ENCODE results near the gene ZNF558. TPM values are rescaled to one million over a fixed set of nuclear protein-coding genes. Genes with fewer than 3 reads are reported as not detected.

ZNF558 gene
- total RNA-seq, 4 donors from 2014 or later = 27.2 to 66.8 (median 36.6) TPM

GRCh38 chr19:8866344-8866743 lies 34.2 kb upstream of the ZNF558 start:
- Histone ChIP-seq H3K9me3 (no peaks in the 10 kb centered on the region), H3K4me3 (no peak overlapping the region), H3K27me3 (no peaks in the 10 kb centered on the region), H3K36me3 (no peaks in the 10 kb centered on the region), H3K4me1 (no peaks in the 10 kb centered on the region), H3K27ac (no peak overlapping the region)
- DNase-seq (ENCODE audit: low spot score in 2 of 2) = no peak
- TF ChIP-seq, protein P1, sequence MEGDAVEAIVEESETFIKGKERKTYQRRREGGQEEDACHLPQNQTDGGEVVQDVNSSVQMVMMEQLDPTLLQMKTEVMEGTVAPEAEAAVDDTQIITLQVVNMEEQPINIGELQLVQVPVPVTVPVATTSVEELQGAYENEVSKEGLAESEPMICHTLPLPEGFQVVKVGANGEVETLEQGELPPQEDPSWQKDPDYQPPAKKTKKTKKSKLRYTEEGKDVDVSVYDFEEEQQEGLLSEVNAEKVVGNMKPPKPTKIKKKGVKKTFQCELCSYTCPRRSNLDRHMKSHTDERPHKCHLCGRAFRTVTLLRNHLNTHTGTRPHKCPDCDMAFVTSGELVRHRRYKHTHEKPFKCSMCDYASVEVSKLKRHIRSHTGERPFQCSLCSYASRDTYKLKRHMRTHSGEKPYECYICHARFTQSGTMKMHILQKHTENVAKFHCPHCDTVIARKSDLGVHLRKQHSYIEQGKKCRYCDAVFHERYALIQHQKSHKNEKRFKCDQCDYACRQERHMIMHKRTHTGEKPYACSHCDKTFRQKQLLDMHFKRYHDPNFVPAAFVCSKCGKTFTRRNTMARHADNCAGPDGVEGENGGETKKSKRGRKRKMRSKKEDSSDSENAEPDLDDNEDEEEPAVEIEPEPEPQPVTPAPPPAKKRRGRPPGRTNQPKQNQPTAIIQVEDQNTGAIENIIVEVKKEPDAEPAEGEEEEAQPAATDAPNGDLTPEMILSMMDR (IDR thresholded peaks at IDR 0.05) = no peak
- no peak for TF ChIP-seq POLR2A (IDR thresholded peaks at IDR 0.05)
- no peak for TF ChIP-seq EP300 (IDR thresholded peaks at IDR 0.05)
- no peak for TF ChIP-seq POLR2AphosphoS5 (IDR thresholded peaks at IDR 0.05)

DNA sequence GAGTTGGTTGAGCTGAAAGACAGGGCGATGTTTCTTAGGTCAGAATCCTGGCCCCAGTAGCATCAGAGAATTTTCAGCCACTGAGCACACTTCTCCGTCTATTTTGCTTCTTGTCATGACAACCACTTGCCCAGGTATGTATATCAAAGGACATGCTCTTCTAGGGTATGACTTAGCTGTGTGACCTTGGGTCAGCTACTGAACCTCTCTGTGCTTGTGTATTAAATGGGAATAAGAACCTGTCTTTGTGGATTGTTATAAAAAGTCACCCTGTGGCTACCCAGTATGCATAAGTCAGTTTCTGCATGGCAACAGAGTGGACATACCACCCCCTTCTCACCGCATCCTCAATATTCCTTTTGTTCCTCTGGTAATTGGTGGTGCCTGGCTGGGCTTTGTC lies 26.2 kb upstream of the ZNF558 start:
- no peak for TF ChIP-seq POLR2AphosphoS5 (IDR thresholded peaks at IDR 0.05)
- TF ChIP-seq, protein P1 (IDR thresholded peaks at IDR 0.05) = no peak
- no peak for TF ChIP-seq EP300 (IDR thresholded peaks at IDR 0.05)
- TF ChIP-seq POLR2A (IDR thresholded peaks at IDR 0.05) = no peak
- DNase-seq (ENCODE audit: low spot score in 2 of 2) = no peak
- Histone ChIP-seq H3K9me3 (no peaks in the 10 kb centered on the region), H3K4me1 (no peaks in the 10 kb centered on the region), H3K36me3 (no peaks in the 10 kb centered on the region), H3K4me3 (no peak overlapping the region), H3K27me3 (peaks cover 3% of the 10 kb centered on the region), H3K27ac (no peak overlapping the region)
- 89% methylated on average over 3 of the region's 3 CpGs for WGBS

DNA sequence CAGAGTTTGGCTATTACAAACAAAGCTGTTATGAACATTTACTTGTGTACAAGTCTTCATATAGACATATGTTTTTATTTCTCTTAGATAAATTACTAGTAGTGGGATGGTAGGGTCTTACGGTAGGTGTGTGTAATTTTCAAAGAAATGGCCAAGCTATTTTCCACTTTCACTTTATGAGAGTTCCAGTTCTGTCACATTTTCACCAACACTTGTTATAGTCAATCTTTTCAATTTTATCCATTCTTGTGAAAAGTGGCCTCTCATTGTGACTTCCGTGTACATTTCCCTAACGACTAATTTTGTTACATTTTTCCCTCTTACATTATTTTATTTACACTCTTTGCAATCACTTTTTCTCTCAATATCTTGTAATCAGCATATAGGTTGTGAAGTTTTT lies 18.4 kb upstream of the ZNF558 start:
- Histone ChIP-seq H3K36me3 (no peaks in the 10 kb centered on the region), H3K9me3 (peaks cover 4% of the 10 kb centered on the region), H3K27ac (no peak overlapping the region), H3K4me3 (no peak overlapping the region), H3K4me1 (no peaks in the 10 kb centered on the region), H3K27me3 (no peaks in the 10 kb centered on the region)
- WGBS = 95% methylated on average over 3 of the region's 3 CpGs
- TF ChIP-seq POLR2A (IDR thresholded peaks at IDR 0.05) = no peak
- no peak for TF ChIP-seq POLR2AphosphoS5 (IDR thresholded peaks at IDR 0.05)
- TF ChIP-seq EP300 (IDR thresholded peaks at IDR 0.05) = no peak
- TF ChIP-seq, protein P1 (IDR thresholded peaks at IDR 0.05) = no peak
- no peak for DNase-seq (ENCODE audit: low spot score in 2 of 2)

DNA sequence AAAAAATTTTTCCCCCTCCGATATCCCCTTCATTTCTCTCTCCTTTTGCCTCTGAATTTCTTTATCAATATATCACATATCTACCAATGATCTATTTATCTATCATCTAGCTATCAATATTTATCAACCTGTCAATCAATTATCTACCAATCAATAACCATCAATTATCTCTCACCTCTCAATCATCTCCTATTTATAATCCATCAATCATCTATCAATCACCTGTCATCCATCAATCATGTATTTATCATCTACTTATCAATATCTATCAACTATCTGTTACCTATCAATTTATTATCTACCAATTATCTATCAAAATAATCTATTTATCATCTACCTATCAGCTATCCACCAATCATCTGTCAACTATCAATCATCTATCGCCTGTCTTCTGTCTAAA lies 17.1 kb upstream of the ZNF558 start:
- Histone ChIP-seq H3K36me3 (no peaks in the 10 kb centered on the region), H3K27me3 (no peaks in the 10 kb centered on the region), H3K27ac (no peak overlapping the region), H3K4me3 (no peak overlapping the region), H3K9me3 (peaks cover 4% of the 10 kb centered on the region), H3K4me1 (no peaks in the 10 kb centered on the region)
- TF ChIP-seq, protein P1 (IDR thresholded peaks at IDR 0.05) = no peak
- no peak for TF ChIP-seq POLR2A (IDR thresholded peaks at IDR 0.05)
- no peak for DNase-seq (ENCODE audit: low spot score in 2 of 2)
- 93% methylated on average over 2 of the region's 2 CpGs for WGBS

DNA sequence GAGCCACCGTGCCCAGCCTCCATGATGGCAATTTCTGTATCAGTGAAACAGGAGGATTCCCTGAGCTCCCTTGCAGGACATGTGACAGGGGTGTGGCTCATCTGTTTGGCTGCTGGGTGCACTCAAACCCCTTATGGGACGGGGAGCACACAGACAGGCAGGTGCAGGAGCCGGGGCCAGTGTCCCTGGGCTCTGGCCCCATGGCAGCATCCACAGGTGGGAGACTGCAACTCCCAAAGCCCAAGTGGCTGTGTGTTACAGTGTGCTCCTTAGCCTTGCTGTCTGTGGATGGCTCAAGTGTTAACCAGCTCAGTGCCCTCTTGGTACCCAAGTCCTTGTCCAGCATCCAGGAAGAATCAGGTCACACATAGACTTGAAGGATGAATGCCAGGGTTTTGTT lies 14.7 kb upstream of the ZNF558 start:
- TF ChIP-seq POLR2AphosphoS5 (IDR thresholded peaks at IDR 0.05) (no peak), EP300 (IDR thresholded peaks at IDR 0.05) (no peak), POLR2A (IDR thresholded peaks at IDR 0.05) (no peak)
- TF ChIP-seq, protein P1 (IDR thresholded peaks at IDR 0.05) = no peak
- H3K27me3 ChIP-seq = no peaks in the 10 kb centered on the region
- no peak overlapping the region for H3K27ac ChIP-seq
- WGBS = 79% methylated on average over 3 of the region's 3 CpGs
- DNase-seq (ENCODE audit: low spot score in 2 of 2) = no peak
- no peaks in the 10 kb centered on the region for H3K4me1 ChIP-seq
- H3K9me3 ChIP-seq = peaks cover 4% of the 10 kb centered on the region
- no peaks in the 10 kb centered on the region for H3K36me3 ChIP-seq
- no peak overlapping the region for H3K4me3 ChIP-seq

Measured in suprapubic skin (tissue), 4 donors.